Measurements from ENCODE around the gene GPRIN2.

The GPRIN2 gene

GRCh38 chr10:46548498-46549090 lies 7.9 kb downstream of the GPRIN2 start:
- no peak for DNase-seq

- no peak for DNase-seq
Observed at GRCh38 chr10:46547541-46548497, 8.6 kb downstream of the GPRIN2 start.

- no peak for DNase-seq
Observed at GRCh38 chr10:46546591-46547540, 9.6 kb downstream of the GPRIN2 start.

GRCh38 chr10:46545861-46546590 lies 10.4 kb downstream of the GPRIN2 start:
- DNase-seq = no peak

- no peak for DNase-seq
Observed at GRCh38 chr10:46544989-46545791, 11.3 kb downstream of the GPRIN2 start.

GRCh38 chr10:46543466-46544377 lies 12.7 kb downstream of the GPRIN2 start:
- no peak for DNase-seq

GRCh38 chr10:46542567-46543465 lies 13.6 kb downstream of the GPRIN2 start:
- DNase-seq = no peak

- no peak for DNase-seq
Observed at GRCh38 chr10:46541735-46542566, 14.5 kb downstream of the GPRIN2 start.

GRCh38 chr10:46541017-46541661 lies 15.3 kb downstream of the GPRIN2 start:
- DNase-seq = peak; percentile 74

GRCh38 chr10:46540412-46541016 lies 15.9 kb downstream of the GPRIN2 start:
- no peak for DNase-seq

GRCh38 chr10:46539596-46540411 lies 16.7 kb downstream of the GPRIN2 start:
- no peak for DNase-seq

GRCh38 chr10:46538717-46539426 lies 17.6 kb downstream of the GPRIN2 start:
- no peak for DNase-seq

- no peak for DNase-seq
Observed at GRCh38 chr10:46538155-46538554, 18.3 kb downstream of the GPRIN2 start.

- no peak for DNase-seq
Observed at GRCh38 chr10:46537309-46537708, 19.1 kb downstream of the GPRIN2 start.

GRCh38 chr10:46536781-46537180 lies 19.7 kb downstream of the GPRIN2 start:
- DNase-seq = no peak

- DNase-seq = no peak
Observed at GRCh38 chr10:46536171-46536570, 20.3 kb downstream of the GPRIN2 start.

Data from right forelimb (tissue), 1 donor.